OCI-LY1 (cell line): ENCODE measurements around the gene PRF1.

ENCODE experiments used
- EZH2 ChIP-seq: fragments of 200-600 bp; sonication (generic), shearing (Covaris generic); IDR thresholded peaks from 2 replicates; pipeline ENCODE4 v1.8.0; 2017; ENCODE audit warnings: borderline replicate concordance, mixed run types, mild to moderate bottlenecking, antibody characterized with exemption, low read length, moderate library complexity, mixed read lengths
- TF ChIP-seq, protein P1 (sequence below): fragments of 200-600 bp; sonication (generic), shearing (Covaris generic); IDR thresholded peaks from 2 replicates; pipeline ENCODE4 v1.5.1; 2017; ENCODE audit warnings: mild to moderate bottlenecking, antibody characterized with exemption, low read length, moderate library complexity, mixed read lengths

DNA sequence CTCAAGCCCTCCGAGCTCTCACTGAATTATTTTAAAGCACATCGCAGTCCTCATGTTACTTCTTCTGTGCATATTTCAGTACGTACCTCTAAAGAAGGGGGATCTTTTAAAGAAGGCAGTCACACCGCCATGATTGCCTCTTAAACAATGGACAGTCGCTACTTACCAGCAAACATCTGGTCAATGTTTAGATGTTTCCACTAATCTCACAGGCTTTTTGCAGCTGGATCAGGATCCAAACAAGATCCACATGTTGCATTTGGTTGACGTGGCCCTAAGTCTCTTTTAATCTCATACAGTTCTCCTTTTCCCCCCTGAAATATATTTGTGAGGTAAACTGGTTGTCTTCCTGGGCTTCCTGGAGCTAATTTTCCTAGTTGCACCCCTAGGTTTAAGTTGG is 50.0 kb downstream of the PRF1 start:
- TF ChIP-seq EZH2 = no peak
- TF ChIP-seq, protein P1, sequence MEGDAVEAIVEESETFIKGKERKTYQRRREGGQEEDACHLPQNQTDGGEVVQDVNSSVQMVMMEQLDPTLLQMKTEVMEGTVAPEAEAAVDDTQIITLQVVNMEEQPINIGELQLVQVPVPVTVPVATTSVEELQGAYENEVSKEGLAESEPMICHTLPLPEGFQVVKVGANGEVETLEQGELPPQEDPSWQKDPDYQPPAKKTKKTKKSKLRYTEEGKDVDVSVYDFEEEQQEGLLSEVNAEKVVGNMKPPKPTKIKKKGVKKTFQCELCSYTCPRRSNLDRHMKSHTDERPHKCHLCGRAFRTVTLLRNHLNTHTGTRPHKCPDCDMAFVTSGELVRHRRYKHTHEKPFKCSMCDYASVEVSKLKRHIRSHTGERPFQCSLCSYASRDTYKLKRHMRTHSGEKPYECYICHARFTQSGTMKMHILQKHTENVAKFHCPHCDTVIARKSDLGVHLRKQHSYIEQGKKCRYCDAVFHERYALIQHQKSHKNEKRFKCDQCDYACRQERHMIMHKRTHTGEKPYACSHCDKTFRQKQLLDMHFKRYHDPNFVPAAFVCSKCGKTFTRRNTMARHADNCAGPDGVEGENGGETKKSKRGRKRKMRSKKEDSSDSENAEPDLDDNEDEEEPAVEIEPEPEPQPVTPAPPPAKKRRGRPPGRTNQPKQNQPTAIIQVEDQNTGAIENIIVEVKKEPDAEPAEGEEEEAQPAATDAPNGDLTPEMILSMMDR = no peak
